ENCODE measurements around the gene WWOX.

- TF ChIP-seq CTCF (IDR thresholded peaks at IDR 0.05), result no peak
- TF ChIP-seq POLR2A (IDR thresholded peaks at IDR 0.05), result no peak
- TF ChIP-seq EP300 (IDR thresholded peaks at IDR 0.05), result no peak
Measured at GRCh38 chr16:79229361-79229760, 1129.9 kb downstream of the WWOX start.
